Measurements from ENCODE around the gene TNFRSF6B.

The TNFRSF6B gene

GRCh38 chr20:63744574-63745423, 48.3 kb downstream of the TNFRSF6B start:
- Histone ChIP-seq H3K27ac (ENCODE audit: low read depth, low read length) (no peak overlapping the region), H3K9ac (ENCODE audit: low read length) (no peak overlapping the region), H3K4me2 (ENCODE audit: low read depth, low read length, poor library complexity, severe bottlenecking) (no peak overlapping the region)

GRCh38 chr20:63745424-63745805, 49.0 kb downstream of the TNFRSF6B start:
- Histone ChIP-seq H3F3A (ENCODE audit: insufficient read depth) (peaks cover 14% of the 10 kb centered on the region; the same call in 1 of the 2 replicates), H3K27me3 (ENCODE audit: low read length) (no peaks in the 10 kb centered on the region), H3K36me3 (ENCODE audit: low read length) (no peaks in the 10 kb centered on the region), H2AFZ (ENCODE audit: low read depth, low read length, severe bottlenecking) (no peak overlapping the region), H3K9me3 (ENCODE audit: insufficient read depth, low read length) (no peaks in the 10 kb centered on the region), H3K9me2 (replicated peaks; ENCODE audit: insufficient read depth, low read length) (no peaks in the 10 kb centered on the region), H3K4me3 (ENCODE audit: insufficient read depth, low read length, poor library complexity, severe bottlenecking) (no peak overlapping the region), H3K4me2 (ENCODE audit: low read depth, low read length, poor library complexity, severe bottlenecking) (no peak overlapping the region), H4K20me1 (ENCODE audit: low read depth, low read length) (no peaks in the 10 kb centered on the region), H3K9ac (ENCODE audit: low read length) (no peak overlapping the region), H3K27ac (ENCODE audit: low read depth, low read length) (no peak overlapping the region), H3K79me2 (ENCODE audit: insufficient read depth, low read length) (no peaks in the 10 kb centered on the region)
- TF ChIP-seq EZH2phosphoT487 (conservative IDR thresholded peaks at IDR 0.05; ENCODE audit: low read length) (no peak), CTCF (IDR thresholded peaks at IDR 0.05; ENCODE audit: insufficient read depth, low read length, poor library complexity, severe bottlenecking) (no peak)

More at GRCh38 chr20:63744574-63745423, 48.3 kb downstream of the TNFRSF6B start:
- Histone ChIP-seq H3F3A (ENCODE audit: insufficient read depth) (peaks cover 14% of the 10 kb centered on the region; the same call in 1 of the 2 replicates), H3K79me2 (ENCODE audit: insufficient read depth, low read length) (no peaks in the 10 kb centered on the region), H3K27me3 (ENCODE audit: low read length) (no peaks in the 10 kb centered on the region), H2AFZ (ENCODE audit: low read depth, low read length, severe bottlenecking) (no peak overlapping the region), H4K20me1 (ENCODE audit: low read depth, low read length) (no peaks in the 10 kb centered on the region), H3K4me3 (ENCODE audit: insufficient read depth, low read length, poor library complexity, severe bottlenecking) (no peak overlapping the region), H3K36me3 (ENCODE audit: low read length) (no peaks in the 10 kb centered on the region), H3K9me3 (ENCODE audit: insufficient read depth, low read length) (no peaks in the 10 kb centered on the region), H3K9me2 (replicated peaks; ENCODE audit: insufficient read depth, low read length) (no peaks in the 10 kb centered on the region)
- TF ChIP-seq CTCF (IDR thresholded peaks at IDR 0.05; ENCODE audit: insufficient read depth, low read length, poor library complexity, severe bottlenecking) (no peak), EZH2phosphoT487 (conservative IDR thresholded peaks at IDR 0.05; ENCODE audit: low read length) (no peak)

- H3K9me3 ChIP-seq (ENCODE audit: insufficient read depth, low read length) = no peaks in the 10 kb centered on the region
- TF ChIP-seq EZH2phosphoT487 (conservative IDR thresholded peaks at IDR 0.05; ENCODE audit: low read length) (no peak), CTCF (IDR thresholded peaks at IDR 0.05; ENCODE audit: insufficient read depth, low read length, poor library complexity, severe bottlenecking) (no peak)
- no peak overlapping the region for H3K27ac ChIP-seq (ENCODE audit: low read depth, low read length)
- peaks cover 14% of the 10 kb centered on the region; the same call in 1 of the 2 replicates for H3F3A ChIP-seq (ENCODE audit: insufficient read depth)
- no peak overlapping the region for H3K4me2 ChIP-seq (ENCODE audit: low read depth, low read length, poor library complexity, severe bottlenecking)
- H2AFZ ChIP-seq (ENCODE audit: low read depth, low read length, severe bottlenecking) = no peak overlapping the region
- no peaks in the 10 kb centered on the region for H3K27me3 ChIP-seq (ENCODE audit: low read length)
- H3K4me3 ChIP-seq (ENCODE audit: insufficient read depth, low read length, poor library complexity, severe bottlenecking) = no peak overlapping the region
- no peak overlapping the region for H3K9ac ChIP-seq (ENCODE audit: low read length)
- no peaks in the 10 kb centered on the region for H4K20me1 ChIP-seq (ENCODE audit: low read depth, low read length)
- H3K36me3 ChIP-seq (ENCODE audit: low read length) = no peaks in the 10 kb centered on the region
- no peaks in the 10 kb centered on the region for H3K9me2 ChIP-seq (replicated peaks; ENCODE audit: insufficient read depth, low read length)
- no peaks in the 10 kb centered on the region for H3K79me2 ChIP-seq (ENCODE audit: insufficient read depth, low read length)
These were observed 49.7 kb downstream of the TNFRSF6B start for GRCh38 chr20:63745961-63746731.

Measured in SU-DHL-6 (cell line).